NCI-H146 treated with DMSO at 0.1 percent for 48 hours (cell line): ENCODE results near the gene BCAS3.

Experiments
- DNase-seq: peaks from one replicate; lab custom pipeline; 2025; ENCODE audit not compliant: unreplicated experiment; lab: John Stamatoyannopoulos, UW

Gene BCAS3

GRCh38 chr17:60863892-60864707 is 186.4 kb downstream of the BCAS3 start:
- no peak for DNase-seq

DNA sequence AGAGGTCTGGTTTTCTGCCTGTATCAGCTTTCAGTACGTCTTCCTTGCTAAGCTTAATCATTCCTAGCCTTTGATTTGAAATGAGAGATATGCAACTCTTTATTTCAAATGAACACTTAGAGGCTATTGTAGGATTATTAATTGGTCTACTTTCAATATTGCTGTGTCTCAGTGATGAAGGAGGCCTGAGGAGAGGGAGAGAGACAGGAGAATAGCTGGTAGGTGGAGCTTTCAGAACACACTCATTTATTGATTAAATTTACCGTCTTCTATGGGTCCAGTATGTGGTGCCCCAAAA is 187.0 kb downstream of the BCAS3 start:
- no peak for DNase-seq

- no peak for DNase-seq
Measured at GRCh38 chr17:60874772-60875171, 197.1 kb downstream of the BCAS3 start.

GRCh38 chr17:60886731-60887613 is 209.3 kb downstream of the BCAS3 start:
- peak; percentile 12 for DNase-seq

DNA sequence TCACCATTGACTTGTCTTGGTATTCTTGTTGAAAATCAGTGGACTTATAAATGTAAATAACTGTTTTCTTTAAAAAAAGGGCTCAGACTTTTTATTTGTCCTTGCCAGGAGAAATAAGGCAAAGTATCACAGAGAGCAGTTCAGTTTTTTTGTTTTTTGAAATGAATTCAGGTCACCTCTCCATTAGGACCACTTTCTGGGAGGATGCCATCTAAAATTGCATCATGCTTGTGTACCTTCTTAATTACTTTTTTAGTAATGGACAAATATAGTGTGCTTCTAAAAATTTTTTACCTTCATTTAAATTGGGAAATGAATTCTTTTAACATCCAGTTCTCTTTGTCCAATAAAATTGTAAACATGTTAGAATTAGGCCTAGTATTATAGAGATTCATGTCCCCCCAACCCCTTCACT is 210.0 kb downstream of the BCAS3 start:
- DNase-seq = no peak

DNA sequence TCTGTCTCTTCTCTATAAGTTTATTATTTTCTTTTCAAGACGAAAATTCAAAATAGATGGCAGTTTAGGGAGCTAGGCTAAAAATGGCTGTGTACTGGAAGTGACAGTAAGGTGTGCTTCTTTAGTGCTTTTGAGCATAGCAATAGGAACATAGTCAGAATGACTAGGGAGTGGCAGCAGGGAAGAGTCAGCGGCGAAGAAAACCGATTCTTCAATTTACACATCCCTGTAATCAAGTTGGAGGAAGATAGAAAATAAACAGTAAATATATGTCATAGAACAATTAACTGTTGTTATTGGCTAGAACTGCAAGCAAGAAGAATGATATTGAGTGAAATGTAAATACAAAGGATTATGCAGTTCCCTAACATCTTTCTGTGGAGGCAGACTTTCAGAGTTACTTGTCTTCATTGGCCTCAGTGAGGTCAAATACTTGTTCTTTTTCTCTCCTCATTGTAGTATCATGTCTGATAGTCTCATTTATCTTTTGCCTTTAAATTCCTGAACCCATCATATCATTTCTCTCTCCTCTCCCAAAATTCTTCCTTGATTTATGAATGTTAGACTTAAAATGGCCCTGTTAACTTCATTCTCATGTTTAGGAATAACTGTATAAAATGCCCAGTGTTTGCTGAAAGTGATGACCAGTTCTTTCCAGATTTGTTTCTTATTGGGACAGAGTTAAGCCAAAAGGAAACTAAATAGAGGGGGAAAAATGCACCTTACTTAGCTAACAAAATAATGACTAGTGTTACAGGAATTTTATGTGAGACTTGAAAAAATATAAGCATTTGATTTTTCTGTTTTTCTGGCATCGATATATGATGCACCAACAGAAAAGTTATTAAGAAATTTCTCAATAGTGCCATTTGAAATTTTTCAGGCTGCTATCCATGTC is 211.4 kb downstream of the BCAS3 start:
- no peak for DNase-seq

GRCh38 chr17:60891149-60891548 is 213.5 kb downstream of the BCAS3 start:
- DNase-seq = no peak

- DNase-seq = no peak
Measured at GRCh38 chr17:60893475-60893874, 215.8 kb downstream of the BCAS3 start.

GRCh38 chr17:60896996-60897395 is 219.3 kb downstream of the BCAS3 start:
- no peak for DNase-seq

- DNase-seq = no peak
Measured at GRCh38 chr17:60899115-60899514, 221.5 kb downstream of the BCAS3 start.

DNA sequence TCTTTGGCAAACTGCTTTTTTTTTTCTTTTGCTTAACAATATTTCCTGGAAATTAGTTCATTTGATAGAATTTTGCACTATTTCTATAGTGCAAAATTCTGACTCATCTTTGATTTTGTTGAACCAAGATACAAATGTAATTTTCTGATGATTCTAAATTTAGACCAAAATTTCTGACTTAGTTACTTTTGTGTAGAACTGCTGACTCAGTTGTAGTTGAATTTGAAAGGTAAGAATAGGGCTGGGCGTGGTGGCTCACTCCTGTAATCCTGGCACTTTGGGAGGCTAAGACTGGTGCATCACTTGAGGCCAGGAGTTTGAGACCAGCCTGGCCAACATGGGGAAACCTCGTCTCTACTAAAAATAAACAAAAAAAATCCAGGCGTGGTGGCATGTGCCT is 223.0 kb downstream of the BCAS3 start:
- no peak for DNase-seq

GRCh38 chr17:60901242-60901641 is 223.6 kb downstream of the BCAS3 start:
- DNase-seq = no peak

DNA sequence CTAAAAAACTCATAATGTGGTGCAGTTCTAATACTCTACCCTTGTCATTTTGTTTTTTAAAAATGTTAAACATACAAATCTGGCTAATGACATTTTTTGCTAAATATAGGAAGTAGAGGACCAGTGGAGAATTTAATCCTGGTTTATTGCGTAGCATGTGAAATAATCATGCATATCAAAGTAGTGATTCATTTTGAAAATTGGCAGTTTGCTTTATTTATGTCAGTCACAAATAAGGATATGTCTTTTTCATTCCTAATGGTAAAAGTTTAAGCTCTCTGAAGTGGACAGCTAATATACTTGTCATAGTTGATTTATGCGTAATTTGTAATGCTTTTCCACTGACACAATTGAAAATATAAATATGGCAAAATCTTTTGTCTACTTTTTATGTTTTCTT is 224.2 kb downstream of the BCAS3 start:
- no peak for DNase-seq

- no peak for DNase-seq
Measured at GRCh38 chr17:60902399-60902798, 224.7 kb downstream of the BCAS3 start.

DNA sequence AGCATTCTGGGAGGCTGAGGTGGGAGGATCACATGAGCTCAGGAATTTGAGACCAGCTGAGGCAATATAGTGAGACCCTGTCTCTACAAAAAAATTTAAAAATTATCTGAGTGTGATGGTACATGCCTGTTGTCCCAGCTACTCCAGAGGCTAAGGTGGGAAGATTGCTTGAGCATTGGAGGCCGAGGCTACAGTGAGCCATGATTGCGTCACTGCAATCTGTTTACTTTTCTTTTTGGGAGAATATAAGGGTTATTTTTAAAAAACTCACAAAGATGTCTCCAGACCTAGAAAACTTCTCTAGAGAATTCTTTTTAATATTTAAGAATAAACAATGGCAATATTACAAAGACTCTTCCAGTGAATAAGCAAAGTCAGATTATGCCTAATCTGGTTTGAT is 226.9 kb downstream of the BCAS3 start:
- DNase-seq = no peak

- DNase-seq = no peak
Measured at GRCh38 chr17:60905709-60906108, 228.1 kb downstream of the BCAS3 start.

DNA sequence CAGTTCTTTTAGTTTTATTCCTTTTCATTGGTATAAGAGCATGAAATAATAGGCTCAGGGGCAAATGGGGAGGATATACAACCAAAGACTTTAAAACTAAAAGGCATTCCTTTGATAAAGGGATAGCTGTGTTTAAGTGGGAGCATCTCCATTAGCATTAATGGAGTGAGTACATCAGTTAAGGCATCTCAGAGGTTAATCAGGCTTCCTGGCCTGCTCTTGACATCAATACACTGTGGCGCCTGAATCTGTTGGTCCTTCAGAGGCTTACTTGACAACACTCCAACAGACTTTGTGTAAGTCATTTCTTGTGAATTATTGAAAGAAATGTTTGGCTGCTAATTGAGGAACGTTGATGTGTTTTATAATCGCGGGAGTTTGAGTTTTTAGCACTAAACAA is 230.7 kb downstream of the BCAS3 start:
- DNase-seq = no peak

- DNase-seq = no peak
Measured at GRCh38 chr17:60909405-60909804, 231.8 kb downstream of the BCAS3 start.

GRCh38 chr17:60910415-60910814 is 232.8 kb downstream of the BCAS3 start:
- DNase-seq = no peak

DNA sequence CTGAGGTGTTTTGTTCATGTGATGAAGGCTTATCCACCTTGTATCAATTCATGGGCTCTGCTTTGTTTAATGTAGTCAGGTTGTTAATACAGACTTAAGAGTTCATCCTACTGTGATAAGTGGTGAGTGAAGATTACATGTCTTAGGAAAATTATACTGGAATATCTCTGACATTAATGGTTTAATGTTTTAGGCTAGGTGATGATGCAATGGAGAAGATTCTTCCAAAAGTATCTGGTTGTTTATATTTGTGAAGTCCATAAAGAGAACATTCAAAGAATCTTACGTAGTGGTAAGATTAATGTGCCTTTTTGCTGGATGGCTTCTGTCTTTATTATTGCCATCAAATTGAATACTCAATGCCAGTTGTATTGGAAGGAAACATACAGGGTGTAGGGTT is 236.4 kb downstream of the BCAS3 start:
- no peak for DNase-seq

- DNase-seq = no peak
Measured at GRCh38 chr17:60916043-60916442, 238.4 kb downstream of the BCAS3 start.
